ENCODE data around the gene MMD2. TPM values are rescaled to one million over a fixed set of nuclear protein-coding genes. Genes with fewer than 3 reads are reported as not detected.

The MMD2 gene
- total and polyA plus RNA-seq, 2 experiments from 2014 or later = 0.11 to 0.38 TPM

GRCh38 chr7:4931943-4932342, 27.0 kb downstream of the MMD2 start:
- no peak overlapping the region for H3K4me3 Mint-ChIP-seq
- no peak overlapping the region for H3K27ac Mint-ChIP-seq
- no peak overlapping the region for H3K27ac ChIP-seq (ENCODE audit: low read depth)
- ATAC-seq = peak; percentile 97
- no peaks in the 10 kb centered on the region for H3K79me2 ChIP-seq (replicated peaks; ENCODE audit: insufficient read depth)
- DNase-seq (ENCODE audit: low spot score) = peak; percentile 72
- no peaks in the 10 kb centered on the region for H3K36me3 Mint-ChIP-seq (ENCODE audit: low read depth)
- peaks cover 8% of the 10 kb centered on the region for H3K27me3 Mint-ChIP-seq (ENCODE audit: insufficient read depth, low read depth, poor library complexity)
- H3K4me1 Mint-ChIP-seq = no peaks in the 10 kb centered on the region
- no peak for TF ChIP-seq ZNF114 (CRISPR knock-in tag; IDR thresholded peaks at IDR 0.05)
- no peak for TF ChIP-seq JUNB (IDR thresholded peaks at IDR 0.05; ENCODE audit: unreplicated experiment)
- no peak for TF ChIP-seq ZNF462 (CRISPR knock-in tag; IDR thresholded peaks at IDR 0.05)
- no peak for TF ChIP-seq CTCF (conservative IDR thresholded peaks at IDR 0.05; ENCODE audit: low read depth in 2 of 2)
- TF ChIP-seq ZNF331 (CRISPR knock-in tag; IDR thresholded peaks at IDR 0.05; ENCODE audit: low read depth) = no peak
- no peak for TF ChIP-seq STAT1 (IDR thresholded peaks at IDR 0.05; ENCODE audit: unreplicated experiment)
- no peak for TF ChIP-seq ETS1 (IDR thresholded peaks at IDR 0.05)
- TF ChIP-seq POLR2AphosphoS5 (IDR thresholded peaks at IDR 0.05; ENCODE audit: low read depth) = no peak
- no peak for TF ChIP-seq EZH2phosphoT487 (IDR thresholded peaks at IDR 0.05; ENCODE audit: unreplicated experiment)
- no peak for TF ChIP-seq EZH2 (IDR thresholded peaks at IDR 0.05; ENCODE audit: low read depth, unreplicated experiment)
- TF ChIP-seq NANOG (IDR thresholded peaks at IDR 0.05; ENCODE audit: borderline replicate concordance) = no peak
- no peaks in the 10 kb centered on the region for H3K27me3 ChIP-seq (ENCODE audit: insufficient read depth)
- H3K4me1 ChIP-seq (ENCODE audit: insufficient read depth) = no peaks in the 10 kb centered on the region
- H2AFZ ChIP-seq = no peak overlapping the region
- H3K36me3 ChIP-seq (ENCODE audit: insufficient read depth) = no peaks in the 10 kb centered on the region
- no peak overlapping the region for H3K4me3 ChIP-seq
- H3F3A ChIP-seq (replicated peaks; ENCODE audit: low read depth) = no peaks in the 10 kb centered on the region
- no peaks in the 10 kb centered on the region for H3K9me3 Mint-ChIP-seq
- H3K9me2 ChIP-seq (ENCODE audit: insufficient read depth) = no peaks in the 10 kb centered on the region
- H3K4me2 ChIP-seq = no peak overlapping the region
- no peaks in the 10 kb centered on the region for H4K20me1 ChIP-seq (replicated peaks; ENCODE audit: insufficient read depth)

Data from GM23338 (cell line).